Testis (tissue), 3 donors: ENCODE results near the gene EEIG1. TPM values are rescaled to one million over a fixed set of nuclear protein-coding genes. Genes with fewer than 3 reads are reported as not detected.

Source experiments
- DNase-seq: peaks from one replicate; pipeline ENCODE4 v3.0.0-alpha.2; 2019
- H3K27ac ChIP-seq, 2 donors: fragments of 200-600 bp; sonication (generic); one replicate each; pipeline ENCODE4 v1.5.1; 2019
- H3K27me3 ChIP-seq: fragments of 200-600 bp; sonication (generic); one replicate; pipeline ENCODE4 v1.5.1; 2019
- H3K36me3 ChIP-seq: fragments of 200-600 bp; sonication (generic); one replicate; pipeline ENCODE4 v1.5.1; 2017; ENCODE audit warnings: low read depth; ENCODE audit errors: missing control alignments
- H3K4me1 ChIP-seq: fragments of 200-600 bp; sonication (generic); one replicate; pipeline ENCODE4 v1.5.1; 2019
- H3K4me3 ChIP-seq, 2 donors: fragments of 200-600 bp; sonication (generic); one replicate each; pipeline ENCODE4 v1.5.1; 2017 to 2019
- H3K9me3 ChIP-seq: fragments of 200-600 bp; sonication (generic); one replicate; pipeline ENCODE4 v1.5.1; 2017
- CTCF ChIP-seq, 3 experiments: fragments of 450-650 bp in 2 of 3; fragments of 200-600 bp in 1 of 3; sonication (generic) in 1 of 3; IDR thresholded peaks; one replicate each; pipeline ENCODE4 v1.5.1; 2016 to 2019; ENCODE audit warnings: antibody characterized with exemption in 3 of 3, mild to moderate bottlenecking in 2 of 3, moderate library complexity in 1 of 3
- POLR2A ChIP-seq: fragments of 450-650 bp; IDR thresholded peaks from one replicate; pipeline ENCODE4 v1.6.1; 2017; ENCODE audit warnings: antibody characterized with exemption, mild to moderate bottlenecking, moderate library complexity
- WGBS, 2 donors: methylation state at CpG; one replicate each; pipeline ENCODE4 v1.1.5; 2018; 5-methylcytosine and 5-hydroxymethylcytosine counted together
- intact Hi-C: fragments of 100-400 bp; cut with DNase I; formaldehyde crosslinking; loops from one replicate; pipeline ENCODE4 v1.15.1; 2023; ENCODE audit warnings: low total_unique reads
- polyA plus RNA-seq: library from polyadenylated mRNA; stranded (reverse); fragments of 350-450 nt; fragmentation: Illumina TruSeq; extraction: RNeasy Lipid Tissue Mini Kit (QIAGEN cat#74804); gene quantifications from one replicate; pipeline ENCODE4 v1.2.3, GENCODE V29; 2014; ENCODE audit warnings: low read depth, low replicate concordance; ENCODE audit not compliant: insufficient read depth
- total RNA-seq, 2 donors: library from RNA; depleted of rRNA; stranded (reverse); fragments of >200 nt; gene quantifications; one replicate each; pipeline ENCODE4 v1.2.3, GENCODE V29; 2016

The EEIG1 gene
- total and polyA plus RNA-seq, 3 donors from 2014 or later, result 75.7 to 129 (median 119) TPM

GRCh38 chr9:127977009-127977883, 3.5 kb downstream of the EEIG1 start:
- Histone ChIP-seq H3K27ac (peak overlapping the region; percentile 65 to 78), H3K9me3 (no peaks in the 10 kb centered on the region), H3K4me1 (peaks cover 64% of the 10 kb centered on the region), H3K27me3 (no peaks in the 10 kb centered on the region), H3K36me3 (no peaks in the 10 kb centered on the region), H3K4me3 (peak overlapping the region in 1 of 2 donors; percentile 89)
- DNase-seq, result no peak
- intact Hi-C loops, result no loop called here
- no peak for TF ChIP-seq CTCF (IDR thresholded peaks at IDR 0.05)
- TF ChIP-seq POLR2A, result no peak
- 28 to 59% methylated on average over 6 to 7 of the region's 7 CpGs for WGBS, 2 donors

- DNase-seq, result no peak
- Histone ChIP-seq H3K4me1 (peaks cover 64% of the 10 kb centered on the region), H3K27me3 (no peaks in the 10 kb centered on the region), H3K9me3 (no peaks in the 10 kb centered on the region), H3K4me3 (peak overlapping the region in 1 of 2 donors; percentile 89), H3K27ac (peak overlapping the region; percentile 65 to 78), H3K36me3 (no peaks in the 10 kb centered on the region)
- 60 to 68% methylated on average over 2 to 6 of the region's 6 CpGs for WGBS, 2 donors
- TF ChIP-seq CTCF (IDR thresholded peaks at IDR 0.05) (no peak), POLR2A (no peak)
- intact Hi-C loops, result no loop called here
These were observed 4.3 kb downstream of the EEIG1 start for GRCh38 chr9:127976498-127976897.

GRCh38 chr9:127975376-127976315, 5.1 kb downstream of the EEIG1 start:
- Histone ChIP-seq H3K4me1 (peaks cover 68% of the 10 kb centered on the region), H3K27ac (peak overlapping the region; percentile 37 to 65), H3K36me3 (no peaks in the 10 kb centered on the region), H3K9me3 (no peaks in the 10 kb centered on the region), H3K27me3 (no peaks in the 10 kb centered on the region), H3K4me3 (no peak overlapping the region)
- intact Hi-C loops, result no loop called here
- no peak for DNase-seq
- WGBS, 2 donors, result 65% methylated on average over 7 to 10 of the region's 10 CpGs
- no peak for TF ChIP-seq CTCF (IDR thresholded peaks at IDR 0.05)

GRCh38 chr9:127974769-127975261, 6.0 kb downstream of the EEIG1 start:
- DNase-seq, result no peak
- intact Hi-C loops, result no loop called here
- H3K27ac ChIP-seq, result peak overlapping the region; percentile 37 to 65
- no peaks in the 10 kb centered on the region for H3K36me3 ChIP-seq
- 21 to 36% methylated on average over 10 of the region's 10 CpGs for WGBS, 2 donors
- H3K4me1 ChIP-seq, result peaks cover 74% of the 10 kb centered on the region
- H3K4me3 ChIP-seq, result no peak overlapping the region
- TF ChIP-seq CTCF (IDR thresholded peaks at IDR 0.05), result no peak
- TF ChIP-seq POLR2A, result no peak
- no peaks in the 10 kb centered on the region for H3K27me3 ChIP-seq
- no peaks in the 10 kb centered on the region for H3K9me3 ChIP-seq
